ENCODE data around the gene ZBED4. TPM values are rescaled to one million over a fixed set of nuclear protein-coding genes. Genes with fewer than 3 reads are reported as not detected.

The ZBED4 gene
- total RNA-seq, 1 experiment from 2014 or later = 29.2 TPM

DNA sequence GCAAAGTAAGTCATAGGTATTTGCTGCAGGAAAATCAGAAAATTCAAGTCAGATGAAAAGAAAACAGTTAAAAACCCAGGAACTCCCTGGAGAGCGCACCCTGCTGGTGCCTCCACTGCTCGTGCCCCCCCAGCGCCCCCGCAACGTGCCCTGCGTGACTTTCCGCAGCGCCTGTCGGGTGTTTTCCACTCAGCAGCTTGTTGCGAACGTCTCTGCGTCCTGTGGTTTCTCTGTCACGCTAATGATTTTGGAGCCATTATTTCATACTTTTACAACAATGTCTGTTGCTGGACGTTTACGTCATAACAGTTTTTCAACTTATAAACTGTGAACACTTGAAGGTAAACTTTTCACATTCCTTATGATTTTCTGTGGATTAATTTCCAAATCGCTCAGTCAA, 69.8 kb downstream of the ZBED4 start:
- H3K4me3 Mint-ChIP-seq = no peak overlapping the region
- no peak for TF ChIP-seq ZNF232 (CRISPR knock-in tag; IDR thresholded peaks at IDR 0.05)
- no peak for TF ChIP-seq SOX15 (CRISPR knock-in tag; IDR thresholded peaks at IDR 0.05)
- TF ChIP-seq, protein P1, sequence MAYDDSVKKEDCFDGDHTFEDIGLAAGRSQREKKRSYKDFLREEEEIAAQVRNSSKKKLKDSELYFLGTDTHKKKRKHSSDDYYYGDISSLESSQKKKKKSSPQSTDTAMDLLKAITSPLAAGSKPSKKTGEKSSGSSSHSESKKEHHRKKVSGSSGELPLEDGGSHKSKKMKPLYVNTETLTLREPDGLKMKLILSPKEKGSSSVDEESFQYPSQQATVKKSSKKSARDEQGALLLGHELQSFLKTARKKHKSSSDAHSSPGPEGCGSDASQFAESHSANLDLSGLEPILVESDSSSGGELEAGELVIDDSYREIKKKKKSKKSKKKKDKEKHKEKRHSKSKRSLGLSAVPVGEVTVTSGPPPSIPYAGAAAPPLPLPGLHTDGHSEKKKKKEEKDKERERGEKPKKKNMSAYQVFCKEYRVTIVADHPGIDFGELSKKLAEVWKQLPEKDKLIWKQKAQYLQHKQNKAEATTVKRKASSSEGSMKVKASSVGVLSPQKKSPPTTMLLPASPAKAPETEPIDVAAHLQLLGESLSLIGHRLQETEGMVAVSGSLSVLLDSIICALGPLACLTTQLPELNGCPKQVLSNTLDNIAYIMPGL (CRISPR knock-in tag; IDR thresholded peaks at IDR 0.05) = no peak
- TF ChIP-seq, protein P2, sequence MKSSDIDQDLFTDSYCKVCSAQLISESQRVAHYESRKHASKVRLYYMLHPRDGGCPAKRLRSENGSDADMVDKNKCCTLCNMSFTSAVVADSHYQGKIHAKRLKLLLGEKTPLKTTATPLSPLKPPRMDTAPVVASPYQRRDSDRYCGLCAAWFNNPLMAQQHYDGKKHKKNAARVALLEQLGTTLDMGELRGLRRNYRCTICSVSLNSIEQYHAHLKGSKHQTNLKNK (CRISPR knock-in tag; IDR thresholded peaks at IDR 0.05) = no peak
- TF ChIP-seq OVOL2 (CRISPR knock-in tag; IDR thresholded peaks at IDR 0.05; ENCODE audit: borderline replicate concordance) = no peak
- POLR2A ChIA-PET = no interaction called here
- H3K9me3 Mint-ChIP-seq = no peaks in the 10 kb centered on the region
- CTCF ChIA-PET = no interaction called here
- no peak overlapping the region for H3K27ac Mint-ChIP-seq
- peaks cover 14% of the 10 kb centered on the region for H3K4me1 Mint-ChIP-seq
- no peak for DNase-seq (ENCODE audit: low spot score)
- H3K27me3 Mint-ChIP-seq (ENCODE audit: low read depth) = no peaks in the 10 kb centered on the region; the same call in 1 of the 2 replicates
- H3K36me3 Mint-ChIP-seq = peaks cover 9% of the 10 kb centered on the region; the same call in 1 of the 2 replicates
- ATAC-seq = no peak

DNA sequence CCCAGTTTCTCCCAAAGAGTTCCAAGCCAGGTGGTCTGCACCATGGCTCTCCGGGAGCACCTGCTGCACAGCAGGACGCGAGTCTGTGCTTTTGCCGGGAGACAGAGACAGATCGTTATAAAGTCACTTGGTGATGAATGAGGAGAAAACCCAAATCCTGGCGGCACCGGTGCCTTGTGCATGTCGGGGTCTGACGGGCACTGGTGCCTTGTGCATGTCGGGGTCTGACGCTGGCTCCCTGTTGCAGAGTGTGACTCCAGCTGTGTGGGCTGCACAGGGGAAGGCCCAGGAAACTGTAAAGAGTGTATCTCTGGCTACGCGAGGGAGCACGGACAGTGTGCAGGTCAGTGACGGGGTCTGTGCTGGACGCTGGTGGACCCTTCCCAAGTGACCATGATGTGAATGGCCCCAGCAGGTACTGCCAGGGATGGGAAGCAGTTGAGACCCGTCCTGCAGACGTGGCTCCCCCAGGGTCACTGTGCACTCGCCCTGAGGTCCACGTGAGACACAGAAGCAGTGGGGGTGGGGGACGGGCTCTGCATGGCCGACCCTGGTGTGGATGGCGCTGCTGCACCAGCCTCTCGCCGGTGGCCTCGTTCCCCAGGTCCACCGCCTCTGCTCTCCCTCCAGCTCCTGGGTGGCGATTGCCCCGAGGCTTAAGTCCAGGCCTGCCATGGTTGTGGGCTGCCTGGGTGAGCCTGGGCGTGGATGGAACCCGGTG, 70.6 kb downstream of the ZBED4 start:
- no peak for ATAC-seq
- Mint-ChIP-seq H3K9me3 (no peaks in the 10 kb centered on the region), H3K27me3 (ENCODE audit: low read depth) (no peaks in the 10 kb centered on the region; the same call in 1 of the 2 replicates), H3K4me3 (no peak overlapping the region), H3K27ac (no peak overlapping the region), H3K4me1 (peaks cover 12% of the 10 kb centered on the region), H3K36me3 (peaks cover 9% of the 10 kb centered on the region; the same call in 1 of the 2 replicates)
- ChIA-PET POLR2A (no interaction called here), CTCF (interaction anchor here (0.8 to 2.2 kb wide), 2 partner anchors 106 to 260 kb away, joined by 3 to 13 read pairs; no protein-coding TSS in a partner anchor)
- DNase-seq (ENCODE audit: low spot score) = no peak
- TF ChIP-seq ETV6 (CRISPR knock-in tag; IDR thresholded peaks at IDR 0.05) = no peak
- TF ChIP-seq, protein P3, sequence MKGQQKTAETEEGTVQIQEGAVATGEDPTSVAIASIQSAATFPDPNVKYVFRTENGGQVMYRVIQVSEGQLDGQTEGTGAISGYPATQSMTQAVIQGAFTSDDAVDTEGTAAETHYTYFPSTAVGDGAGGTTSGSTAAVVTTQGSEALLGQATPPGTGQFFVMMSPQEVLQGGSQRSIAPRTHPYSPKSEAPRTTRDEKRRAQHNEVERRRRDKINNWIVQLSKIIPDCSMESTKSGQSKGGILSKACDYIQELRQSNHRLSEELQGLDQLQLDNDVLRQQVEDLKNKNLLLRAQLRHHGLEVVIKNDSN (CRISPR knock-in tag; IDR thresholded peaks at IDR 0.05) = no peak
- no peak for TF ChIP-seq NR1H2 (CRISPR knock-in tag; IDR thresholded peaks at IDR 0.05)
- TF ChIP-seq, protein P4, sequence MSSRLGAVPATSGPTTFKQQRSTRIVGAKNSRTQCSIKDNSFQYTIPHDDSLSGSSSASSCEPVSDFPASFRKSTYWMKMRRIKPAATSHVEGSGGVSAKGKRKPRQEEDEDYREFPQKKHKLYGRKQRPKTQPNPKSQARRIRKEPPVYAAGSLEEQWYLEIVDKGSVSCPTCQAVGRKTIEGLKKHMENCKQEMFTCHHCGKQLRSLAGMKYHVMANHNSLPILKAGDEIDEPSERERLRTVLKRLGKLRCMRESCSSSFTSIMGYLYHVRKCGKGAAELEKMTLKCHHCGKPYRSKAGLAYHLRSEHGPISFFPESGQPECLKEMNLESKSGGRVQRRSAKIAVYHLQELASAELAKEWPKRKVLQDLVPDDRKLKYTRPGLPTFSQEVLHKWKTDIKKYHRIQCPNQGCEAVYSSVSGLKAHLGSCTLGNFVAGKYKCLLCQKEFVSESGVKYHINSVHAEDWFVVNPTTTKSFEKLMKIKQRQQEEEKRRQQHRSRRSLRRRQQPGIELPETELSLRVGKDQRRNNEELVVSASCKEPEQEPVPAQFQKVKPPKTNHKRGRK (CRISPR knock-in tag; IDR thresholded peaks at IDR 0.05; ENCODE audit: borderline replicate concordance) = no peak

DNA sequence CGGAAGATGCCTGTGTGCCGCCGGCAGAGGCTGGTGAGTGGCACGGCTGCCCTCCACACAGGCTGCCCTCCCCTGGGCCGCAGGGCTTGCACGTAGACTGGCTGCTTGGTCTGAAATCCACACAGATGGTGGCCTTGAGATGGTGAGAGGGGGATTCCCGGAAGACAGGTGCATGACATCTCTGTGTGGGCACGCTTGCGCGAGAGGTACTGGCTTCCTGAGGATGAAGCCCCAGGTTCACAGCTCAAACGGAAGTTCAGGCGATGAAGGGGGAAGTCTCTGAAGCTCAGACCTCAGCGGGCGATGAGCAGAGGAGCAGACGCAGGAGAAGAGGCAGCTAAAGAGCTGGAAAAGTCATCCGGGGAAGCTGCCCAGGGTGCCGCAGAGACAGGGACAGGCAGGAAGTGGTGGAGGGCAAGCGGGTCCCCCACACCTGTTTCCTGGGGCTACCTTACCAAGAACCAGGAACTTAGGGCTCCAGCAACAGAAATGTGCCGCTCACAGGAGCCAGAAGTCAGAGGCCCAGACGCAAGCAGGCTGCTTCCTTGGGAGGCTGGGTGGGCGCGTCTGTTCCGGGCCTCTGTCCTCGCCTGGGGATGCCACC, 72.0 kb downstream of the ZBED4 start:
- DNase-seq (ENCODE audit: low spot score) (no peak), ATAC-seq (no peak)
- POLR2A ChIA-PET = no interaction called here
- Mint-ChIP-seq H3K27ac (peak overlapping the region; percentile 86), H3K9me3 (no peaks in the 10 kb centered on the region), H3K4me1 (peaks cover 8% of the 10 kb centered on the region), H3K27me3 (ENCODE audit: low read depth) (peaks cover 7% of the 10 kb centered on the region), H3K4me3 (no peak overlapping the region), H3K36me3 (peaks cover 9% of the 10 kb centered on the region; the same call in 1 of the 2 replicates)
- CTCF ChIA-PET = interaction anchor here (2.2 kb wide), 1 partner anchor 105 kb away, joined by 13 read pairs; no protein-coding TSS in a partner anchor
- TF ChIP-seq, protein P5, sequence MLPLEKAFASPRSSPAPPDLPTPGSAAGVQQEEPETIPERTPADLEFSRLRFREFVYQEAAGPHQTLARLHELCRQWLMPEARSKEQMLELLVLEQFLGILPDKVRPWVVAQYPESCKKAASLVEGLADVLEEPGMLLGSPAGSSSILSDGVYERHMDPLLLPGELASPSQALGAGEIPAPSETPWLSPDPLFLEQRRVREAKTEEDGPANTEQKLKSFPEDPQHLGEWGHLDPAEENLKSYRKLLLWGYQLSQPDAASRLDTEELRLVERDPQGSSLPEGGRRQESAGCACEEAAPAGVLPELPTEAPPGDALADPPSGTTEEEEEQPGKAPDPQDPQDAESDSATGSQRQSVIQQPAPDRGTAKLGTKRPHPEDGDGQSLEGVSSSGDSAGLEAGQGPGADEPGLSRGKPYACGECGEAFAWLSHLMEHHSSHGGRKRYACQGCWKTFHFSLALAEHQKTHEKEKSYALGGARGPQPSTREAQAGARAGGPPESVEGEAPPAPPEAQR (CRISPR knock-in tag; IDR thresholded peaks at IDR 0.05) = no peak
- TF ChIP-seq NFYB (CRISPR knock-in tag; conservative IDR thresholded peaks at IDR 0.05; ENCODE audit: low read depth) (no peak), ESRRA (CRISPR knock-in tag; IDR thresholded peaks at IDR 0.05; ENCODE audit: borderline replicate concordance) (no peak), MXD4 (CRISPR knock-in tag; IDR thresholded peaks at IDR 0.05; ENCODE audit: borderline replicate concordance) (no peak), ZNF416 (CRISPR knock-in tag; IDR thresholded peaks at IDR 0.05) (no peak)
- TF ChIP-seq, protein P6, sequence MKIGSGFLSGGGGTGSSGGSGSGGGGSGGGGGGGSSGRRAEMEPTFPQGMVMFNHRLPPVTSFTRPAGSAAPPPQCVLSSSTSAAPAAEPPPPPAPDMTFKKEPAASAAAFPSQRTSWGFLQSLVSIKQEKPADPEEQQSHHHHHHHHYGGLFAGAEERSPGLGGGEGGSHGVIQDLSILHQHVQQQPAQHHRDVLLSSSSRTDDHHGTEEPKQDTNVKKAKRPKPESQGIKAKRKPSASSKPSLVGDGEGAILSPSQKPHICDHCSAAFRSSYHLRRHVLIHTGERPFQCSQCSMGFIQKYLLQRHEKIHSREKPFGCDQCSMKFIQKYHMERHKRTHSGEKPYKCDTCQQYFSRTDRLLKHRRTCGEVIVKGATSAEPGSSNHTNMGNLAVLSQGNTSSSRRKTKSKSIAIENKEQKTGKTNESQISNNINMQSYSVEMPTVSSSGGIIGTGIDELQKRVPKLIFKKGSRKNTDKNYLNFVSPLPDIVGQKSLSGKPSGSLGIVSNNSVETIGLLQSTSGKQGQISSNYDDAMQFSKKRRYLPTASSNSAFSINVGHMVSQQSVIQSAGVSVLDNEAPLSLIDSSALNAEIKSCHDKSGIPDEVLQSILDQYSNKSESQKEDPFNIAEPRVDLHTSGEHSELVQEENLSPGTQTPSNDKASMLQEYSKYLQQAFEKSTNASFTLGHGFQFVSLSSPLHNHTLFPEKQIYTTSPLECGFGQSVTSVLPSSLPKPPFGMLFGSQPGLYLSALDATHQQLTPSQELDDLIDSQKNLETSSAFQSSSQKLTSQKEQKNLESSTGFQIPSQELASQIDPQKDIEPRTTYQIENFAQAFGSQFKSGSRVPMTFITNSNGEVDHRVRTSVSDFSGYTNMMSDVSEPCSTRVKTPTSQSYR (CRISPR knock-in tag; IDR thresholded peaks at IDR 0.05) = no peak
